ENCODE data around the gene BRWD1.

DNA sequence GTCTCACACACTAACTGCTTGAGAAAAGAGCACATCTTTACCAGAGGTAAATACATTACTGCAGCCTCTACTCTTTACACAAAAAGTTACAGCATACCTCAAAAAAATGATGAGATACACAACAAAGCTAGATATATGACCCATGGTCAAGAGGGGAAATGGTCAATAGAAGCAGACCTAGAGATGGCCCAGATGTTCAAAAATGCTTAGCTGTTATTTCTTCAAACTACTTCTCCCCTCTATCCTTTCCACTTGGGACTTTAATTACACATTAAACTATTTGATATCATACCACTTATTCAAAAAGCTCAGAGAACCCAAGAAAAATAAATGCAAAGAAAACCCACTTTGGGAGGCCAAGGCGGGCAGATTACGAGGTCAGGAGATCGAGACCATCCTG lies 12.8 kb downstream of the BRWD1 start:
- no peak for TF ChIP-seq CTCF (IDR thresholded peaks at IDR 0.05)
- TF ChIP-seq ZFX (IDR thresholded peaks at IDR 0.05; ENCODE audit: borderline replicate concordance): no peak
